ENCODE data around the gene FAM149A.

Gene FAM149A

DNA sequence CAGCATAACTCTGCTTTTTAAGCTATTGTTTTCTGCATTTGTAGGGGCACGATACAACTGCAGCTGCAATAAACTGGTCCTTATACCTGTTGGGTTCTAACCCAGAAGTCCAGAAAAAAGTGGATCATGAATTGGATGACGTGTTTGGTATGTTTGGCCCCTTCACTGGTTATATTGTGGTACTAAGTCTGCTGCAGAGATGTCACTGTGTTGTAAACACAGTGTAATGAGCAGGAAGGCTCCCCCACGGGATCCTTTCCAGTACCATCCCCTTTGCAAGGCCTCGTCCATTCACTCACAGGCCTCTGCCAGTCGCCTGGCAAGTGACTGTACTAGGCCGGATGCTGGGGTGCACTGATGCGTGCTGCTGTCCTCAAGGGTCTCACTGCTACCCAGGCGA is 100.7 kb downstream of the FAM149A start:
- no peak for DNase-seq

GRCh38 chr4:186216465-186217024 is 112.0 kb downstream of the FAM149A start:
- no peak for DNase-seq

GRCh38 chr4:186217733-186218293 is 113.3 kb downstream of the FAM149A start:
- DNase-seq = no peak

- DNase-seq = no peak
These were observed 117.1 kb downstream of the FAM149A start for GRCh38 chr4:186221624-186222023.
